CD14-positive monocyte (primary cell): ENCODE measurements around the gene MYL6. TPM values are rescaled to one million over a fixed set of nuclear protein-coding genes. Genes with fewer than 3 reads are reported as not detected.

Experiments used
- DNase-seq, 3 donors: peaks; one replicate each; pipeline ENCODE4 v3.0.0-alpha.2; 2011 to 2022
- H2AFZ ChIP-seq: 2 replicates; pipeline ENCODE4 v1.6.0; 2012; ENCODE audit warnings: mild to moderate bottlenecking, low read depth, low read length, inconsistent platforms; ENCODE audit not compliant: insufficient read depth, poor library complexity, severe bottlenecking
- H3K27ac ChIP-seq, 2 donors: 1 replicate in 1 of 2; 2 replicates in 1 of 2; pipeline ENCODE4 v1.5.1; 2012 to 2013; ENCODE audit warnings: low read length in 2 of 2, control low read depth in 1 of 2, inconsistent platforms in 1 of 2, low read depth in 1 of 2, mild to moderate bottlenecking in 1 of 2
- H3K27me3 ChIP-seq, 2 donors: one replicate each; pipeline versions ENCODE4 v1.6.0 to v1.6.1; 2011 to 2013; ENCODE audit warnings: low read length in 2 of 2; ENCODE audit not compliant: control insufficient read depth in 2 of 2, insufficient read depth in 2 of 2
- H3K36me3 ChIP-seq, 2 donors: replicated peaks in 1 of 2; 1 replicate in 1 of 2; 2 replicates in 1 of 2; pipeline versions ENCODE4 v1.5.1 to v1.6.1; 2012 to 2013; ENCODE audit warnings: low read length in 2 of 2, control low read depth in 1 of 2, inconsistent platforms in 1 of 2, mild to moderate bottlenecking in 1 of 2; ENCODE audit not compliant: insufficient read depth in 2 of 2, control insufficient read depth in 1 of 2
- H3K4me1 ChIP-seq, 2 donors: 1 replicate in 1 of 2; 2 replicates in 1 of 2; pipeline versions ENCODE4 v1.5.1 to v1.6.1; 2012 to 2013; ENCODE audit warnings: low read length in 2 of 2, control low read depth in 1 of 2, inconsistent platforms in 1 of 2, mild to moderate bottlenecking in 1 of 2, moderate library complexity in 1 of 2; ENCODE audit not compliant: insufficient read depth in 2 of 2, control insufficient read depth in 1 of 2
- H3K4me2 ChIP-seq: replicated peaks from 2 replicates; pipeline ENCODE3; 2012; ENCODE audit warnings: low read length, moderate library complexity, mild to moderate bottlenecking; ENCODE audit not compliant: poor library complexity, severe bottlenecking; ENCODE audit errors: extremely low read depth
- H3K4me3 ChIP-seq, 3 experiments: fragments of 200-600 bp in 1 of 3; sonication (generic) in 1 of 3; replicated peaks in 1 of 3; 1 replicate in 2 of 3; 2 replicates in 1 of 3; pipeline ENCODE4 v1.5.1; 2011 to 2013; ENCODE audit warnings: low read length in 3 of 3, mild to moderate bottlenecking in 3 of 3, control low read depth in 2 of 3, low read depth in 2 of 3, inconsistent platforms in 1 of 3, moderate library complexity in 1 of 3
- H3K79me2 ChIP-seq: 2 replicates; pipeline ENCODE4 v1.6.0; 2012; ENCODE audit warnings: mild to moderate bottlenecking, control low read depth, inconsistent platforms, low read length, moderate library complexity; ENCODE audit not compliant: insufficient read depth
- H3K9ac ChIP-seq: 2 replicates; pipeline ENCODE4 v1.6.0; 2017; ENCODE audit warnings: low read length, mild to moderate bottlenecking; ENCODE audit not compliant: insufficient read depth, poor library complexity, severe bottlenecking
- H3K9me3 ChIP-seq, 2 donors: replicated peaks in 1 of 2; 1 replicate in 1 of 2; 2 replicates in 1 of 2; pipeline versions ENCODE4 v1.5.1 to v1.6.1; 2012 to 2013; ENCODE audit warnings: low read length in 2 of 2, control low read depth in 1 of 2; ENCODE audit not compliant: control insufficient read depth in 1 of 2, insufficient read depth in 1 of 2
- H4K20me1 ChIP-seq: 2 replicates; pipeline ENCODE4 v1.6.0; 2012; ENCODE audit warnings: mild to moderate bottlenecking, low read length, control low read depth, moderate library complexity; ENCODE audit not compliant: insufficient read depth
- H3K27ac Mint-ChIP-seq, 7 donors: one replicate each; pipeline ENCODE4 v1.8.0; 2020; ENCODE audit warnings: mild to moderate bottlenecking in 7 of 7, mixed read lengths in 7 of 7, moderate library complexity in 6 of 7, inconsistent platforms in 2 of 7
- H3K27me3 Mint-ChIP-seq, 3 donors: one replicate each; pipeline ENCODE4 v1.8.0; 2021 to 2022; ENCODE audit warnings: low read depth in 3 of 3, mild to moderate bottlenecking in 3 of 3, mixed read lengths in 3 of 3, moderate library complexity in 3 of 3, inconsistent platforms in 1 of 3
- H3K36me3 Mint-ChIP-seq, 2 donors: one replicate each; pipeline ENCODE4 v1.8.0; 2020; ENCODE audit warnings: mixed read lengths in 2 of 2, inconsistent platforms in 1 of 2, mild to moderate bottlenecking in 1 of 2
- H3K4me1 Mint-ChIP-seq: one replicate; pipeline ENCODE4 v1.8.0; 2020; ENCODE audit warnings: mild to moderate bottlenecking, mixed read lengths
- H3K4me3 Mint-ChIP-seq, 2 donors: one replicate each; pipeline ENCODE4 v1.8.0; 2020; ENCODE audit warnings: mild to moderate bottlenecking in 2 of 2, mixed read lengths in 2 of 2, moderate library complexity in 1 of 2
- H3K9me3 Mint-ChIP-seq, 7 donors: one replicate each; pipeline ENCODE4 v1.8.0; 2020 to 2022; ENCODE audit warnings: mixed read lengths in 7 of 7, mild to moderate bottlenecking in 6 of 7, moderate library complexity in 6 of 7, inconsistent platforms in 2 of 7
- CTCF ChIP-seq: fragments of 200-600 bp; IDR thresholded peaks from one replicate; pipeline ENCODE4 v1.8.0; 2022; ENCODE audit warnings: antibody characterized with exemption, mild to moderate bottlenecking
- WGBS: methylation state at CpG from one replicate; pipeline ENCODE4 v1.1.5; 2013; ENCODE audit warnings: missing lambda C conversion rate; ENCODE audit not compliant: insufficient coverage; 5-methylcytosine and 5-hydroxymethylcytosine counted together
- intact Hi-C, 2 donors: fragments of 100-400 bp; cut with micrococcal nuclease; formaldehyde crosslinking; loops; one replicate each; pipeline versions ENCODE4 v1.15.0 to v1.15.1; 2023
- polyA plus RNA-seq, 3 donors: library from polyadenylated mRNA; depleted of rRNA in 1 of 3; unstranded in 2 of 3; stranded (reverse) in 1 of 3; fragments of 300-500 nt in 2 of 3; fragments of >200 nt in 1 of 3; fragmentation: Illumina TruSeq in 2 of 3; gene quantifications; 1 replicate in 2 of 3; 2 replicates in 1 of 3; pipeline ENCODE4 v1.2.3, GENCODE V29; 2012 to 2021

MYL6 gene
- polyA plus RNA-seq, 3 donors: 1,962 to 3,939 (median 3,189) TPM

DNA sequence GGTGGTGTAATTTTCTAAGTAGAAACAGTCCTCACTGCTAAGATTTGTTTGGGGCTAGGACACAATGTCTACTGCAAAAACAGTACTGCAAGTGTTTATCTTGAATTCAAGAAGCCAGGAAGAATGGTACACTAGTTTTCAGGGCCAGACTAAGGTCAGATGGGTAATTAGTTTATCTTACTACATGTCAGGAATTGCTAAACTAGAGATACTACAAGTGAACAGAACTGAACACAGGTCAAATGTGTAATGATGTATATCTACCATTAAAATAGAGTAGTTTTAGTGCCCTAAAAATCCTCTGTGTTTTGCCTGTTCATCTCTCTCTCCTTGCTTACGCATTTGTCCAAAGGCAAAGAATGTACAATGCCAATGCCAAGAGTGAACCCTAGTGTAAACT is 44.1 kb upstream of the MYL6 start:
- no CpG with 5 or more reads among the region's 1 CpG for WGBS
- no peaks in the 10 kb centered on the region for H3K27me3 Mint-ChIP-seq
- H3K9me3 Mint-ChIP-seq: no peaks in the 10 kb centered on the region
- no peak overlapping the region for H3K9ac ChIP-seq
- intact Hi-C loops: loop anchor here in 1 of 2 donors (10.0 kb wide), 2 partner anchors 139 to 289 kb away; partner anchors contain the start of genes DNAJC14 and RAB5B
- no peaks in the 10 kb centered on the region for H3K9me3 ChIP-seq
- no peak overlapping the region for H2AFZ ChIP-seq
- H3K4me3 Mint-ChIP-seq: no peak overlapping the region
- H3K4me1 Mint-ChIP-seq: peaks cover 21% of the 10 kb centered on the region
- TF ChIP-seq CTCF: no peak
- H3K4me1 ChIP-seq: peaks cover 22 to 24% of the 10 kb centered on the region in 2 donors
- H4K20me1 ChIP-seq: no peaks in the 10 kb centered on the region
- no peak overlapping the region for H3K4me3 ChIP-seq
- no peaks in the 10 kb centered on the region for H3K27me3 ChIP-seq
- H3K27ac Mint-ChIP-seq: no peak overlapping the region
- H3K36me3 ChIP-seq: peaks cover 44 to 46% of the 10 kb centered on the region in 2 donors
- H3K27ac ChIP-seq: no peak overlapping the region
- H3K36me3 Mint-ChIP-seq: peaks cover 50 to 53% of the 10 kb centered on the region in 2 donors
- DNase-seq: no peak
- peaks cover 23% of the 10 kb centered on the region for H3K79me2 ChIP-seq
- H3K4me2 ChIP-seq: no peak overlapping the region

- peaks cover 9% of the 10 kb centered on the region for H4K20me1 ChIP-seq
- H3K27ac ChIP-seq: peak overlapping the region in 1 of 2 donors; percentile 98
- H3K79me2 ChIP-seq: peaks cover 36% of the 10 kb centered on the region
- peak overlapping the region; percentile 91 for H3K9ac ChIP-seq
- no peak for DNase-seq
- H2AFZ ChIP-seq: peak overlapping the region; percentile 83
- TF ChIP-seq CTCF: no peak
- Mint-ChIP-seq H3K27ac (peak overlapping the region; percentile 97 to 100 (median 99)), H3K4me1 (peaks cover 29% of the 10 kb centered on the region), H3K4me3 (peak overlapping the region; percentile 95 to 98), H3K9me3 (no peaks in the 10 kb centered on the region), H3K36me3 (peaks cover 42 to 45% of the 10 kb centered on the region in 2 donors), H3K27me3 (no peaks in the 10 kb centered on the region)
- peak overlapping the region; percentile 85 for H3K4me2 ChIP-seq
- H3K4me1 ChIP-seq: peaks cover 30 to 31% of the 10 kb centered on the region in 2 donors
- intact Hi-C loops: loop anchor here (5.0 to 10.0 kb wide), 4 partner anchors 37 to 291 kb away; partner anchors contain the start of genes RPS26 (in 2 of the 2), DNAJC14 (in 1 of the 2), MYL6B (in 1 of the 2) and RAB5B (in 1 of the 2)
- H3K4me3 ChIP-seq: peak overlapping the region; percentile 88 to 97 (median 89)
- H3K9me3 ChIP-seq: no peaks in the 10 kb centered on the region
- peaks cover 34 to 38% of the 10 kb centered on the region in 2 donors for H3K36me3 ChIP-seq
- H3K27me3 ChIP-seq: no peaks in the 10 kb centered on the region
- 85% methylated on average over 6 of the region's 10 CpGs for WGBS
Observed at GRCh38 chr12:56115329-56115728, 42.8 kb upstream of the MYL6 start.
